Measurements from ENCODE around the gene SEMA3B.

Gene SEMA3B

DNA sequence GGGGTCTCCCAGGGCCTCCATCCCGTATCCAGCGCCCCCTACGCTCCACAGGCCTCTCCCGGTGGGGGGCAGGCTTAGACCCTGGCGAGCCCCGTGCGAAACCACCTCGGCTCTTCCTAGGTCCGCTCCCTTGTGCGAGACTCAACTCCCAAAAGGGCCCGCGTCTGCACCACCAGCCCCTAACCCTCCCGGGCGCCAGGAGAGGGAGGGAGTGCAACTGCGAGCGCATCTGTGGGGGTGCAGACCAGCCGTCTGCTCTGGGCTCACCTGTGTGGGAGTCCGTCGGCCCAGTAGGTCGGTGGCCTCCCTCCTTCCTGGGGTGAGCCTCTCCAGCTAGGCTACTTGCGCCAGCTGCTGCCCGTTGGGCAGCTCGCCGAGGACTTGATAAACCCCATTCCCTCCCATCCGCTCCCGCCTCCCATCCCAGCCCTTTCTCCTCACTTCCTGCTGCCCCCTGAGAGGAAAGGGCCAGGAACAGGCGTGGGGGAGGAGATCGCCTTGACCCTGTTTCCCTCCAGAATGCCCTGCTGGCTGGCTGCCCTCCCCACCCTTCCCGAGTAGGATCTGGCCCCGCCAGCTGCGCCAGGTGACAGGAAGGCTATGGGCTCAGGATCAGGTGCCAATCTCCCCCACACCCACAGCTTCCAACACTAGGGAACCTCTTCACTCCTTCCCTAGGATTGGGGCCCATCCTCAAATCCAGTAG lies 53.6 kb downstream of the SEMA3B start, which contains the start of gene HYAL2:
HYAL2 (minus strand) TSS at position 360 of the 706 bp plus-strand sequence. CDS start 2,256 bp downstream, outside the sequence.
- H3K27ac ChIP-seq (ENCODE audit: poor library complexity, severe bottlenecking) = peak within 1 kb of the TSS; percentile 59
- peaks cover 5% of the 10 kb centered on the region for H3K4me1 ChIP-seq (ENCODE audit: insufficient read depth, poor library complexity, severe bottlenecking)
- ATAC-seq (ENCODE audit: low read depth) = no peak
- TF ChIP-seq CTCF (IDR thresholded peaks at IDR 0.05; ENCODE audit: poor library complexity, severe bottlenecking) = no peak
- no peaks in the 10 kb centered on the region for H3K27me3 ChIP-seq (ENCODE audit: insufficient read depth, poor library complexity, severe bottlenecking)
- no peaks in the 10 kb centered on the region for H3K9me3 ChIP-seq (ENCODE audit: severe bottlenecking)
- peak; percentile 52 for DNase-seq (ENCODE audit: low spot score)
- peaks cover 45% of the 10 kb centered on the region for H3K36me3 ChIP-seq (ENCODE audit: low read depth)
- peak within 1 kb of the TSS; percentile 83 for H3K4me3 ChIP-seq (ENCODE audit: severe bottlenecking)

DNA sequence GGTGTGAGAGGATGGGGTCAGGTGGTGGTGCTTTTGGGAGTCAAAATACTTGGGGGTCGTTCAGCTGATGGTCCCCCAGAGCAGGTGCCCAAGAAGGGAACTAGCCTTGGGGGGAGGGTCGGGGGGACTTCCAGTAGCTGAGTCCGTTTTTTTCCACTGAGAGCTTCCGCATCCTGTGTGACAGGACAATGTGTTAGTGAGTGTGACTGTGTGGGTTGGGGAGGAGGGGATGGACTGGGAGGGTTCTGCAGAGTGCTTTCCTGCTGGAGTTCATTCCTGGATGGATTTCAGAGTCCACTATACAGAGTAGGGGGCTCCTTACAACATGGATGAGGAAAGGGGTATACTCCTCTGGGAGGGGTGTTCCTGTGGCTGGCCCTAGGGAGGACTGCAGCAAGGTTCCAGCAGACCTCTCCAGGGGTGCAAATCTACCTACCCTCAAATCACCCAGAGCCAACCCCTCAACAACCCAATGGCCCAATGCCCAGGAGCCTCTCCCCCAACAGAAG lies 54.2 kb downstream of the SEMA3B start:
- ATAC-seq (ENCODE audit: low read depth) (no peak), DNase-seq (ENCODE audit: low spot score) (no peak)
- peaks cover 39% of the 10 kb centered on the region for H3K36me3 ChIP-seq (ENCODE audit: low read depth)
- H3K9me3 ChIP-seq (ENCODE audit: severe bottlenecking) = no peaks in the 10 kb centered on the region
- no peak overlapping the region for H3K4me3 ChIP-seq (ENCODE audit: severe bottlenecking)
- peak overlapping the region; percentile 6 for H3K27ac ChIP-seq (ENCODE audit: poor library complexity, severe bottlenecking)
- H3K4me1 ChIP-seq (ENCODE audit: insufficient read depth, poor library complexity, severe bottlenecking) = no peaks in the 10 kb centered on the region
- no peak for TF ChIP-seq CTCF (IDR thresholded peaks at IDR 0.05; ENCODE audit: poor library complexity, severe bottlenecking)
- H3K27me3 ChIP-seq (ENCODE audit: insufficient read depth, poor library complexity, severe bottlenecking) = no peaks in the 10 kb centered on the region

- H3K36me3 ChIP-seq (ENCODE audit: low read depth) = peaks cover 34% of the 10 kb centered on the region
- ATAC-seq (ENCODE audit: low read depth) (no peak), DNase-seq (ENCODE audit: low spot score) (no peak)
- H3K27me3 ChIP-seq (ENCODE audit: insufficient read depth, poor library complexity, severe bottlenecking) = no peaks in the 10 kb centered on the region
- H3K9me3 ChIP-seq (ENCODE audit: severe bottlenecking) = no peaks in the 10 kb centered on the region
- TF ChIP-seq CTCF (IDR thresholded peaks at IDR 0.05; ENCODE audit: poor library complexity, severe bottlenecking) = no peak
- H3K27ac ChIP-seq (ENCODE audit: poor library complexity, severe bottlenecking) = peak overlapping the region; percentile 6
- H3K4me3 ChIP-seq (ENCODE audit: severe bottlenecking) = no peak overlapping the region
- no peaks in the 10 kb centered on the region for H3K4me1 ChIP-seq (ENCODE audit: insufficient read depth, poor library complexity, severe bottlenecking)
Measured at GRCh38 chr3:50323614-50324199, 54.8 kb downstream of the SEMA3B start.

DNA sequence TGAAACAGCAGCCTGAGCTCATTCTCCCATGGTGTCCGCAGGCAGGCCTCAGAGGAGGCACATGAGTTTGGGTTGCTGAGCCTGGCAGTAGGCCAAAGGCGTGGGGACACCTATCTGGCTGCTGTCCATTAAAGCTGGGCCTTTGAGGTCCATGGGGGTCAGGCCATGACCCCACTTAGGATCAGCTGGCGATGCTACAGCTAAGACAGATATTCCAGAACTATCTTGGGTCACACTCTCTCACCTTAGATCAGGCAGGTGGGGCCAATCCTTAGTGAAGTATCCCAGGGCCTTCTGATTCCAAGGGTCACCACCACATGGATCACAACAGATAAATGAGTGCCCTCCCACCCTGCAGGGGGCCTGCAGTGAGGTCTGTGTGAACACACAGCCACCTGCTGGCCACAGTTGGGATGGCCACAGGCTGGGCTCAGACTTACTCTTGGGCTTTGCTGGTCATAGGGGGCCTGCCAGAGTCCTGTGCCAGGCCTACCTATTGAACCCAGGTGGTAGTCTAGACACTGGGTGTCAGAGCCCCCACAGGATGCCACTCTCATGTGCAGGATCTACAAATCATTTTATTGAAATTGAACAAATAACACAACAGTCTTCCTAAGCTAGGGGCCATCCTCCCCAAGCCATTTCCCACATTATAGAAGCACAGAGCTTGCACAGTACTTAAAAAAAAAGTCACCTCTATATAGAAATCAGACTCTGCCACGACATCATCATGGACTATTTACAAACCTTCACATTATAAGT lies 55.6 kb downstream of the SEMA3B start:
- Histone ChIP-seq H3K9me3 (ENCODE audit: severe bottlenecking) (no peaks in the 10 kb centered on the region), H3K27ac (ENCODE audit: poor library complexity, severe bottlenecking) (no peak overlapping the region), H3K36me3 (ENCODE audit: low read depth) (peaks cover 30% of the 10 kb centered on the region), H3K4me3 (ENCODE audit: severe bottlenecking) (no peak overlapping the region), H3K4me1 (ENCODE audit: insufficient read depth, poor library complexity, severe bottlenecking) (no peaks in the 10 kb centered on the region), H3K27me3 (ENCODE audit: insufficient read depth, poor library complexity, severe bottlenecking) (no peaks in the 10 kb centered on the region)
- DNase-seq (ENCODE audit: low spot score) = no peak
- TF ChIP-seq CTCF (IDR thresholded peaks at IDR 0.05; ENCODE audit: poor library complexity, severe bottlenecking) = peak; percentile 86
- ATAC-seq (ENCODE audit: low read depth) = peak; percentile 34

Data from RWPE2 (cell line).